HEK293T (cell line): Measurements from ENCODE around the gene C14orf180.
"Not testable (repeated sequence)": the region's sequence is repeated elsewhere in the genome, so short reads cannot be mapped to it uniquely, and the experiment has no call there.

Experiments used
- CTCF ChIA-PET: fragments of 350-600 bp; formaldehyde crosslinking; extraction: SDS; loops from one replicate; lab custom pipeline; 2021; ENCODE audit warnings: antibody characterized with exemption, inconsistent platforms; lab: Yijun Ruan, JAX
- POLR2A ChIA-PET: fragments of 350-600 bp; formaldehyde crosslinking; extraction: SDS; loops from one replicate; lab custom pipeline; 2020; ENCODE audit warnings: antibody characterized with exemption, inconsistent platforms; lab: Yijun Ruan, JAX
- DNase-seq: peaks from one replicate; pipeline ENCODE4 v3.0.0; 2012; ENCODE audit warnings: mixed read lengths; ENCODE audit errors: extremely low spot score
- ARNT ChIP-seq: fragments of 450-650 bp; IDR thresholded peaks from 2 replicates; pipeline ENCODE4 v1.6.1; 2017; ENCODE audit warnings: mild to moderate bottlenecking
- BHLHE40 ChIP-seq: fragments of 450-650 bp; IDR thresholded peaks from 2 replicates; pipeline ENCODE4 v1.6.1; 2016; ENCODE audit warnings: mild to moderate bottlenecking, moderate library complexity, borderline replicate concordance
- CTBP1 ChIP-seq: fragments of 450-650 bp; IDR thresholded peaks from 2 replicates; pipeline ENCODE4 v1.6.1; 2016; ENCODE audit warnings: borderline replicate concordance
- ELF4 ChIP-seq: fragments of 450-650 bp; IDR thresholded peaks from 2 replicates; pipeline ENCODE4 v1.6.1; 2017; ENCODE audit warnings: antibody characterized with exemption
- FOXA1 ChIP-seq: fragments of 450-650 bp; IDR thresholded peaks from 2 replicates; pipeline ENCODE4 v1.6.1; 2016; ENCODE audit warnings: mild to moderate bottlenecking
- FOXK2 ChIP-seq: fragments of 450-650 bp; IDR thresholded peaks from 2 replicates; pipeline ENCODE4 v1.6.1; 2016; ENCODE audit warnings: mild to moderate bottlenecking
- FOXM1 ChIP-seq: fragments of 450-650 bp; IDR thresholded peaks from 2 replicates; pipeline ENCODE4 v1.6.1; 2017; ENCODE audit warnings: mild to moderate bottlenecking, borderline replicate concordance
- HDGF ChIP-seq: fragments of 450-650 bp; IDR thresholded peaks from 2 replicates; pipeline ENCODE4 v1.6.1; 2017; ENCODE audit warnings: antibody characterized with exemption, borderline replicate concordance
- L3MBTL2 ChIP-seq: fragments of 450-650 bp; conservative IDR thresholded peaks from 2 replicates; pipeline ENCODE4 v1.6.1; 2016; ENCODE audit warnings: mild to moderate bottlenecking
- LEF1 ChIP-seq: fragments of 450-650 bp; IDR thresholded peaks from 2 replicates; pipeline ENCODE4 v1.6.1; 2017; ENCODE audit warnings: mild to moderate bottlenecking, borderline replicate concordance
- NFRKB ChIP-seq: fragments of 450-650 bp; IDR thresholded peaks from 2 replicates; pipeline ENCODE4 v1.6.1; 2016; ENCODE audit warnings: mild to moderate bottlenecking, moderate library complexity
- SP1 ChIP-seq: fragments of 450-650 bp; IDR thresholded peaks from 2 replicates; pipeline ENCODE4 v1.6.1; 2017
- SUZ12 ChIP-seq: fragments of 450-650 bp; IDR thresholded peaks from 2 replicates; pipeline ENCODE4 v1.6.1; 2016; ENCODE audit warnings: mild to moderate bottlenecking
- TARDBP ChIP-seq: fragments of 450-650 bp; IDR thresholded peaks from 2 replicates; pipeline ENCODE4 v1.6.1; 2016
- ZNF384 ChIP-seq: fragments of 450-650 bp; IDR thresholded peaks from 2 replicates; pipeline ENCODE4 v1.6.1; 2016
- TF ChIP-seq, protein P1 (sequence below): fragments of 450-650 bp; IDR thresholded peaks from 2 replicates; pipeline ENCODE4 v1.6.1; 2016

C14orf180 gene

DNA sequence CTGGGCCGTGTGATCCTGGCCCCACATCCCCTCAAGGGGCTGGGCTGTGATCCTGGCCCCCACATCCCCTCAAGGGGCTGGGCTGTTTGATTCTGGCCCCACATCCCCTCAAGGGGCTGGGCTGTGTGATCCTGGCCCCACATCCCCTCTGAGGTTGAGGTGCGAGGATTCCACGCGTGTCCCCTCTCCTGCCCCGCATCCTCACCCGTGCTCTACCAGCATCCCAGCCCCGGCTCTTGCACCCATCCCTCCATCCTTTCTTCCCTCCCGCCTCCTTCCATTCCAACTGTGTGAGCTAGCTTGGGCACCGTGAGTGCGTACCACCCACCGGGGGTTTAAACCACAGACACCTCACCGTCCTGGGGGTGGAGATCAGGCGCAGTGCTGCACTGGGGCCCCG is 56.2 kb downstream of the C14orf180 start:
- POLR2A ChIA-PET, result no interaction called here
- no peak for TF ChIP-seq SUZ12
- no peak for TF ChIP-seq L3MBTL2
- TF ChIP-seq SP1, result no peak
- no peak for TF ChIP-seq CTBP1
- no peak for TF ChIP-seq FOXM1
- TF ChIP-seq NFRKB, result no peak
- TF ChIP-seq HDGF, result no peak
- TF ChIP-seq FOXK2, result no peak
- TF ChIP-seq FOXA1, result no peak
- no peak for TF ChIP-seq ZNF384
- no peak for TF ChIP-seq ELF4
- TF ChIP-seq BHLHE40, result no peak
- TF ChIP-seq, protein P1, sequence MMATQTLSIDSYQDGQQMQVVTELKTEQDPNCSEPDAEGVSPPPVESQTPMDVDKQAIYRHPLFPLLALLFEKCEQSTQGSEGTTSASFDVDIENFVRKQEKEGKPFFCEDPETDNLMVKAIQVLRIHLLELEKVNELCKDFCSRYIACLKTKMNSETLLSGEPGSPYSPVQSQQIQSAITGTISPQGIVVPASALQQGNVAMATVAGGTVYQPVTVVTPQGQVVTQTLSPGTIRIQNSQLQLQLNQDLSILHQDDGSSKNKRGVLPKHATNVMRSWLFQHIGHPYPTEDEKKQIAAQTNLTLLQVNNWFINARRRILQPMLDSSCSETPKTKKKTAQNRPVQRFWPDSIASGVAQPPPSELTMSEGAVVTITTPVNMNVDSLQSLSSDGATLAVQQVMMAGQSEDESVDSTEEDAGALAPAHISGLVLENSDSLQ, result no peak
- TF ChIP-seq LEF1, result no peak
- no peak for TF ChIP-seq ARNT
- TF ChIP-seq TARDBP, result no peak
- DNase-seq, result no peak
- CTCF ChIA-PET, result interaction anchor here (0.7 kb wide), 1 partner anchor 134 kb away, joined by 3 read pairs; no protein-coding TSS in a partner anchor

DNA sequence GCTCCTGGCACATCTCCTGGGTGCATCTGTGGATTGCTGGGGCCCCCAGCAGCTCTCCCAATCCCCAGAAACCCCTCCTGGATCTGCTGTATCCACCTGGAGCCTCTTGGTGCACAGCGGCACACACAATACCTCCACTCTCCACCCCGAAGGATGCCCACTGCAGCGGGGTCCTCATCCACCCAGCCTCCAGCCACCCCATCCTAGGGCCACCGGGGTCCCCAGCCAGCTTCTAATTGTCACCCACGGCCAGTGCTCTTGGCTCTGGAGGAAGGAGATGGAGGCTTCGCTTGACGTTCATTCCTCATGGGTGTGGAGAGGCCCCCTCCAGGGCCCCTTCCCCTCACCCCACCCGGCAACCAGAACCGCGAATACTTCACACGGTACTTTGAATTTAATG is 56.6 kb downstream of the C14orf180 start:
- DNase-seq, result no peak
- ChIA-PET POLR2A (no interaction called here), CTCF (interaction anchor here (0.7 kb wide), 1 partner anchor 134 kb away, joined by 3 read pairs; no protein-coding TSS in a partner anchor)
- TF ChIP-seq L3MBTL2, result no peak
- no peak for TF ChIP-seq TARDBP
- no peak for TF ChIP-seq ARNT
- TF ChIP-seq HDGF, result no peak
- TF ChIP-seq NFRKB, result no peak
- TF ChIP-seq FOXA1, result no peak
- no peak for TF ChIP-seq BHLHE40
- TF ChIP-seq FOXK2, result no peak
- TF ChIP-seq SUZ12, result no peak
- no peak for TF ChIP-seq ZNF384
- no peak for TF ChIP-seq FOXM1

DNA sequence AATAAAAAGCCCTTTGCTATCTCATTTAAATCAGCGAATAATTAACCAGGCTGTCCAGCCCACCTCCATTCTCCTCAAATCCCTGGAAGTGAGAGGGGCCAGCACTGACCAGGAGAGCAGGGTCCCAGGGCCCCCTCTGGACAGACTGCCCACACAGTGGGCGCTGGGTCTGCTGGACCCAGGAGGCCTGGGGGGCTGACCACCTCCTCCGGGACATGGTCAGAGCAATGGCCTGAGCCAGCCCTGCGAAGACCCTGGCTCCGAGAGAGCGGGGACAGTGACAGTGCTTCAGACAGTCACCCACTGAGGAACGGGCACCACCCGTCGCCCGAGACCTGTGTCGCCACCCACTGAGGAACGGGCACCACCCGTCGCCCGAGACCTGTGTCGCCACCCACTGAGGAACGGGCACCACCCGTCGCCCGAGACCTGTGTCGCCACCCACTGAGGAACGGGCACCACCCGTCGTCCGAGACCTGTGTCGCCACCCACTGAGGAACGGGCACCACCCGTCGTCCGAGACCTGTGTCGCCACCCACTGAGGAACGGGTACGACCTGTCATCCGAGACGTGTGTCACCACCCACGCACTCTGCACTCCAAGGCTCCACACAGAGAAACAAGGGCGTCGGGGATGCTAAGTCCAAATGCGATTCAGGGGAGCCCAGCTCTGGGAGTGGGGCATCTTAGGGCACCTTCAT is 57.4 kb downstream of the C14orf180 start:
- CTCF ChIA-PET, DNase-seq: not testable (repeated sequence)
- POLR2A ChIA-PET, result interaction anchor here (0.5 kb wide), 1 partner anchor 559 kb away, joined by 3 read pairs; no protein-coding TSS in a partner anchor

DNA sequence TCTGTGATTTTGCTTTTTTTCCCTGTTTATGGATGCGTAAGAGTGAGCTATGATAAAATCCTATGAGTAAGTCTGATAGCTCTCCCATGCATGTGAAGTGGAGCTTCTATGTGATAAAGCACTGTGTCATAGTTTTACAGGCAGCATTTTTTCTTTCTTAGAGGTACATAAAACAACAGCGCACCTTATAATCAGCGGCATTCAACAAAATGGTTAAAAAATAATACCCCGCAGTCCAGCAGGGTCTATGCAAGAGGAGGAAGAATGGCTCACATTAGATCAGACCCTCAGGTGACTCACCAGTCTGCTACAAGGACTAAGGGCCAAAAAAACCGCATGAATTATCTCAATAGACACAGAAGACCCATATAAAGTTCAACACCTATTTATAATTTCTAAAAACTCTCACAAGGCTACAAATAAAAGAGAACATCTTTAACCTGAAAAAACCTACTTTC is 58.0 kb downstream of the C14orf180 start:
- no peak for DNase-seq
- POLR2A ChIA-PET, result no interaction called here
- TF ChIP-seq BHLHE40 (no peak), SUZ12 (no peak), LEF1 (no peak)
- TF ChIP-seq, protein P1, result no peak
- CTCF ChIA-PET, result no interaction called here

DNA sequence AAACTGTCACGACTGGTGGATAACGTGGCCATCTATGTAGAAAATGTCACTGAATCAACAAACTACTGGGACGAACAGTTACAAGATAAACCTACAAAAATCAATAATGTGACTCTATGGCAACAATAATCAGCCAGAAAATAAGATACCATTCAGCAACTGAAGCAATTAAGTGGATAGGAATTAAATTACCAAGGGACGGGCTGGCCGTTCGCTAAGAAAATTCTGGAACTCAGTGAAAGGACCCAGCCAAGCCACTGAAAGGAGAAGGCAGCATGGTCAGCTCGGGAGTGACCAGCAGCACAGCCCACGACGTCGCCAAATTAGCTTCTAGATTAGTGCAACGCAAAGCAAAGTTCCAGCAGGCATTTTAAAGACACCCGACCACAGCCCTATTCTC is 58.6 kb downstream of the C14orf180 start:
- TF ChIP-seq ELF4, result no peak
- TF ChIP-seq ARNT, result no peak
- TF ChIP-seq, protein P1, result no peak
- TF ChIP-seq ZNF384, result no peak
- no peak for TF ChIP-seq HDGF
- no peak for TF ChIP-seq SUZ12
- TF ChIP-seq CTBP1, result no peak
- TF ChIP-seq FOXA1, result no peak
- no peak for TF ChIP-seq BHLHE40
- no peak for TF ChIP-seq L3MBTL2
- TF ChIP-seq TARDBP, result no peak
- no peak for DNase-seq
- POLR2A ChIA-PET, result no interaction called here
- CTCF ChIA-PET, result no interaction called here

DNA sequence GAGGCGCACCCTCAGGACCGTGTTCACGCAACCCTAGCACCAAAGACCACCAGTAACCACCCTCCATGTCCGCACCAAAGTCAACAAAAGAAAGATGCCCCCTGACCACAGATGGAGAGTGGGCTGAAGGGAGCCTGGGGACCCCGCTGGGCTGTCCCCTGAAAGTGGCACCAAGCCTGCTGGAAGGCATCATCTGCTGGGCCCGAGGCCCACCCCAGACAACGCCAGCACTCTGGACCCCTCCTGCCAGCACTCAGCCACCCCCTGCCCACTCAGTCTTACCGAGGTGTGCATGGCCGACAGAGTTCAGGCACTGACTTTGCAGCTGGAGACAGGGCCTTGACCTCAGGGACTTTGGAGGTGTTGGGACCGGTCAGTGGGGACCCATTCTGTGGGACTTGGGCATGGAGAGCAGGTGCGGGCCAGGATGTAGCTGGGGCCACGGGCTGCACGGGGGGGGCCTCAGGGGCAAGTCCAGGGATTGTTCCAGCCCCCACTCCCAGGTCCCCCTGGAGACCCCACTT is 59.4 kb downstream of the C14orf180 start:
- ChIA-PET POLR2A (no interaction called here), CTCF (no interaction called here)
- DNase-seq, result no peak
- no peak for TF ChIP-seq FOXK2
- TF ChIP-seq FOXA1, result no peak
- no peak for TF ChIP-seq BHLHE40
- TF ChIP-seq, protein P1, result no peak
